ENCODE results near the gene ZSWIM6. TPM values are rescaled to one million over a fixed set of nuclear protein-coding genes. Genes with fewer than 3 reads are reported as not detected.

The ZSWIM6 gene
- total RNA-seq, 1 donor from 2014 or later: 20.7 TPM

DNA sequence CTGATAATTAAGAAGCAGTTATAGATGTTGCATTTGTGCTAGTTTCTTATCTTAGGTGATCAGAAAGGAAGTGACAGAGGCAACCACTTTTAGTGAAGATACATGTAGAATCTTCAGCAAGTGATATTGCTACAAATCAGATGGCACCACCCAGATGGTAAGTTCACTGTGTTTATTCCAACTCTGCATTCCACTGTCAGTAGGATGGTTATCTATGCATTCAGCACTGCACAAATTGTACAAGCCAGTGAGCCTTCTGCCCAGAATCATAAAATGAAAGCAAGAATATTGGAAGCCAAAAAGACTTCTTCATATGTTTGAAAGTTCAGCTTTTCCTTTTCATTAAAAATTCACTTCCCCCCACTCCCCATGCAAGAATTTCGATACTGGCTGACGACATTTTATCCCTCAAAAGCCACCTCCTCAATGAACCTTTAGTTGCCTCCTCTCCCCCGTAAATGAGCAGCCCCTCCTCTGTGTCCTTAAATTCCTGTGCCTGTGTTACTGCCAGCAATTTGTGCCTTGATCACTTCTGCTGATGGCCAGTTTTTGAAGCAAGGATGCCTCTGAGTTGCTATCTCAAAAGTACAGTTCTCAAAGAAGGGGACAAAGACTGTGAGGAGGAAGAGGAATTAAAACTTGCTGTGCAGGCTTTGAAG is 91.6 kb downstream of the ZSWIM6 start:
- Mint-ChIP-seq H3K27ac (ENCODE audit: unreplicated experiment) (peak overlapping the region; percentile 72), H3K9me3 (ENCODE audit: unreplicated experiment) (peaks cover 13% of the 10 kb centered on the region), H3K36me3 (ENCODE audit: unreplicated experiment) (peaks cover 7% of the 10 kb centered on the region), H3K4me1 (ENCODE audit: unreplicated experiment) (peaks cover 48% of the 10 kb centered on the region), H3K27me3 (ENCODE audit: unreplicated experiment) (no peaks in the 10 kb centered on the region), H3K4me3 (ENCODE audit: unreplicated experiment) (peak overlapping the region; percentile 51)
- TF ChIP-seq, protein P1, sequence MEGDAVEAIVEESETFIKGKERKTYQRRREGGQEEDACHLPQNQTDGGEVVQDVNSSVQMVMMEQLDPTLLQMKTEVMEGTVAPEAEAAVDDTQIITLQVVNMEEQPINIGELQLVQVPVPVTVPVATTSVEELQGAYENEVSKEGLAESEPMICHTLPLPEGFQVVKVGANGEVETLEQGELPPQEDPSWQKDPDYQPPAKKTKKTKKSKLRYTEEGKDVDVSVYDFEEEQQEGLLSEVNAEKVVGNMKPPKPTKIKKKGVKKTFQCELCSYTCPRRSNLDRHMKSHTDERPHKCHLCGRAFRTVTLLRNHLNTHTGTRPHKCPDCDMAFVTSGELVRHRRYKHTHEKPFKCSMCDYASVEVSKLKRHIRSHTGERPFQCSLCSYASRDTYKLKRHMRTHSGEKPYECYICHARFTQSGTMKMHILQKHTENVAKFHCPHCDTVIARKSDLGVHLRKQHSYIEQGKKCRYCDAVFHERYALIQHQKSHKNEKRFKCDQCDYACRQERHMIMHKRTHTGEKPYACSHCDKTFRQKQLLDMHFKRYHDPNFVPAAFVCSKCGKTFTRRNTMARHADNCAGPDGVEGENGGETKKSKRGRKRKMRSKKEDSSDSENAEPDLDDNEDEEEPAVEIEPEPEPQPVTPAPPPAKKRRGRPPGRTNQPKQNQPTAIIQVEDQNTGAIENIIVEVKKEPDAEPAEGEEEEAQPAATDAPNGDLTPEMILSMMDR (IDR thresholded peaks at IDR 0.05): no peak
- no peak for DNase-seq (ENCODE audit: extremely low spot score, unreplicated experiment)

DNA sequence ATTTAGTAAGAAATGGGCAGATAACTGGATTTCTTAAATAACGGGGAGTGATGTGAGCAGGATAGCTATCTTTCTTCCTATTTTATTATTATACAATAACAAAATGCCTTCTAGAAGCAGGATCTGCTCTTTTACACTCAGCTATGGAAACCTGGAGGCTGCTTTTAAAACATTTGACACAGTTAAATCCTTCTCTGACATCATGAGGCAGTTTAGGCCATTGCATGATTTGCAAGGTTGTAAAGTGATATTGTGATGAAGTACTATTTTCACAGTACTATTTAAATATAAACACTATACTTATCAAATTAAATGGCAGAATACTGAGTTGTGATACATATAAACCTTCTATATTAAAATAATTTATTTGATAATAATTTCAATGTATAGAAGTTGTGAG is 93.9 kb downstream of the ZSWIM6 start:
- Mint-ChIP-seq H3K4me1 (ENCODE audit: unreplicated experiment) (peaks cover 53% of the 10 kb centered on the region), H3K4me3 (ENCODE audit: unreplicated experiment) (no peak overlapping the region), H3K9me3 (ENCODE audit: unreplicated experiment) (peaks cover 13% of the 10 kb centered on the region), H3K36me3 (ENCODE audit: unreplicated experiment) (peaks cover 7% of the 10 kb centered on the region), H3K27me3 (ENCODE audit: unreplicated experiment) (no peaks in the 10 kb centered on the region), H3K27ac (ENCODE audit: unreplicated experiment) (peak overlapping the region; percentile 53)
- TF ChIP-seq, protein P1 (IDR thresholded peaks at IDR 0.05): no peak
- DNase-seq (ENCODE audit: extremely low spot score, unreplicated experiment): no peak

DNA sequence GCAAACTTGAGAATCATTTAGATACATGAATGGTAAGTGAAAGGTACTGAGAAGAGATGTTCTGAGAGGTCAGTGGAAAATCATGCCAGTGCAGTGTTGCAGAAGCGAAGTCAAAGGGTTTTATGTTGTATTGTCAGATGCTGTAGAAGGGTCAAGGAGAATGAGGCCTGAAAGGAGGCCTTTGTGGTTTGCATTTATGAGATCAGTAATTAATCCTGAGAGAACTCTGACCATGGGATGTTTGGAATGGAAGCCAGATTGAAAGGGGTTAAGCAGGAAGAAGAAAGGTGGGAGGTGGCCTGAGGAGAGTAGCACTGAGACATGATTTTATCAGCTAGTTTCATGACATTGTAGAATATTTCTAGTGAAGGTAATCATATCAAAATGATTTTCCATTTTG is 97.8 kb downstream of the ZSWIM6 start:
- TF ChIP-seq, protein P1 (IDR thresholded peaks at IDR 0.05): no peak
- Mint-ChIP-seq H3K9me3 (ENCODE audit: unreplicated experiment) (no peaks in the 10 kb centered on the region), H3K27me3 (ENCODE audit: unreplicated experiment) (no peaks in the 10 kb centered on the region), H3K4me3 (ENCODE audit: unreplicated experiment) (no peak overlapping the region), H3K36me3 (ENCODE audit: unreplicated experiment) (no peaks in the 10 kb centered on the region), H3K4me1 (ENCODE audit: unreplicated experiment) (peaks cover 44% of the 10 kb centered on the region), H3K27ac (ENCODE audit: unreplicated experiment) (no peak overlapping the region)
- no peak for DNase-seq (ENCODE audit: extremely low spot score, unreplicated experiment)

DNA sequence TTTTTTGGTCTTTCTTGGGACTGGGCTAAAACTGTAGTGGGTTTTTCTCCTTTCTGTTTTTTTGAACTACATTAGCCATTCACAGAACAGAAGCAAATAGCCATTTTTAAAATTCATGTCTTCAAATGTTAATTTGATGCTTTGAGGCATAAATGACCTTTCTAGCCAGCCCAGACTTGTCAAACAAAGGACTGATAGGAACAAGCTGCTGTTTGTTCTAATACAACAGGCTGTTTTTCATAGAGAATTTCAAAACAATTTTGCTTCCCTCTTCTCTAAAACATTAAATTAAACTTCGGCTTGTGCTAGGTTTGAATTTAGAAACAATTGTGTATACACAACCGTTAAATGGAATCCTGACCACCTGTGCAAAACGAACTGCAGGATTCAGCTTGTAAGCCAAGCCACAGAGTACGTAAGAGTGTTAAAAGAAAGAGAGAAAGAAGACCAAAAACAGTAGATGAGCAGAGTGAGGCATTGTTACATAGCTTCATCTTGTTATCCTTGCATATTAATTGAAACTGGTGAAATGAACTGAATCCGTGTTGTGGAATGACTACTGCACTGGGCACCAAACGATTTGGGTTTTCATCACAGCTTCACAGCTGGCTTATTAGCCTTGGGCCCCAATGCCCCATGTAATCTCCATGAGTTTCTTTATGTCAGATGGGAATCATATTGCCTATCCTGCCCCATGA is 100.0 kb downstream of the ZSWIM6 start:
- DNase-seq (ENCODE audit: extremely low spot score, unreplicated experiment): no peak
- H3K9me3 Mint-ChIP-seq (ENCODE audit: unreplicated experiment): no peaks in the 10 kb centered on the region
- H3K4me3 Mint-ChIP-seq (ENCODE audit: unreplicated experiment): no peak overlapping the region
- no peaks in the 10 kb centered on the region for H3K36me3 Mint-ChIP-seq (ENCODE audit: unreplicated experiment)
- TF ChIP-seq, protein P1 (IDR thresholded peaks at IDR 0.05): no peak
- peaks cover 27% of the 10 kb centered on the region for H3K4me1 Mint-ChIP-seq (ENCODE audit: unreplicated experiment)
- H3K27ac Mint-ChIP-seq (ENCODE audit: unreplicated experiment): no peak overlapping the region
- no peaks in the 10 kb centered on the region for H3K27me3 Mint-ChIP-seq (ENCODE audit: unreplicated experiment)

DNA sequence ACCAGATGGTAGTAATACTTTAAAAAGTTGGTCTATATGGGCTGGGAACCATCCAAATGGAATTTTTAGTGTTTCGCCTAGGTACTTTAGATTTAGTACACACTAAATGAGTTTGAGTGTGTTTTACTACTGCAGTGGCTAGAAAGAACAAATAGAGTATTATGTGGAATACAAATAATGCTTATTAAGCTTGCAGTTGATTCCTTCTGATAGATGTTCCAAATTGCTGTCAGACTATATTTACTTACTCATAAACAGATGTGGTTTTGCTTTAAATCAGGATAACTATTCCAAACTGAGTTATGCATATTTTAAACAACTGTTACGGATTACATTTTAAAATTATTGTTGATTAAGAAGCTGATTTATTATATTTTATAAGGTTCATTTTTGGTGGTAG is 103.3 kb downstream of the ZSWIM6 start:
- H3K27ac Mint-ChIP-seq (ENCODE audit: unreplicated experiment): no peak overlapping the region
- no peaks in the 10 kb centered on the region for H3K36me3 Mint-ChIP-seq (ENCODE audit: unreplicated experiment)
- no peaks in the 10 kb centered on the region for H3K9me3 Mint-ChIP-seq (ENCODE audit: unreplicated experiment)
- H3K27me3 Mint-ChIP-seq (ENCODE audit: unreplicated experiment): no peaks in the 10 kb centered on the region
- no peak overlapping the region for H3K4me3 Mint-ChIP-seq (ENCODE audit: unreplicated experiment)
- H3K4me1 Mint-ChIP-seq (ENCODE audit: unreplicated experiment): peaks cover 26% of the 10 kb centered on the region
- TF ChIP-seq, protein P1 (IDR thresholded peaks at IDR 0.05): no peak
- no peak for DNase-seq (ENCODE audit: extremely low spot score, unreplicated experiment)

Measured in osteocyte (in vitro differentiated cells).